Measurements from ENCODE around the gene AMER2.

AMER2 gene

DNA sequence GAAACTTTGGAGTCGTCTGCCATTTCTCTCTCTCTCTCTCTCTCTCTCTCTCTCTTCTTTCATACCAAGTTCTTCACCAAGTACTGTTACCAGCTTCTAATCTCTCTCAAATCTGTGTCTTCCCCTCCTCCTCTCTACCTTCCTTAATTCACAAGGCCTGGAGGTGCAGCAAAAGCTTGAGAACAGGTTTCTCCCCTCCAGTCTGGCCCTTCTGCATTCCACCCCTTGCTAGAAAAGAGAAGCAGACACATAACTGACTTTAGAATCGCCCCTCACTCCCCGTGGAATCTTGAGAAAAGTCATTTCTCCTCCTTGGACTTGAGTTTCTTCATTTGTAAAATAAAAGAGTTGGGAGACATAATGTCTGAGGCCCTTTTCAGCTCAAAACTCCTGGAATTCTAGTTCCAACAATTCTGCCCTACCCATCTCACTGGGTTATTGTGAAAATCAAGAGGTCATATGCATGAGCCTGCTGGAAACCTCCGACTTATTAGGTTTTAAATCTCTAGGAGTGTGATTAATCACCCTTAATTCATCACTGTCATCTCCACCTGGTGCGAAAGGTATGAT lies 20.4 kb downstream of the AMER2 start:
- Histone ChIP-seq H3F3A (ENCODE audit: control insufficient read depth, insufficient read depth) (no peaks in the 10 kb centered on the region), H3K36me3 (ENCODE audit: control insufficient read depth, low read length) (no peaks in the 10 kb centered on the region), H3K4me2 (ENCODE audit: low read length) (no peak overlapping the region), H3K27ac (ENCODE audit: low read depth, low read length) (no peak overlapping the region), H4K20me1 (ENCODE audit: control insufficient read depth, insufficient read depth, low read depth, low read length) (no peaks in the 10 kb centered on the region), H3K27me3 (ENCODE audit: control insufficient read depth, low read length) (peaks cover 14% of the 10 kb centered on the region), H3K9me3 (ENCODE audit: control insufficient read depth, insufficient read depth, low read length) (no peaks in the 10 kb centered on the region), H3K79me2 (ENCODE audit: control insufficient read depth, low read length) (no peaks in the 10 kb centered on the region), H3K4me1 (ENCODE audit: control insufficient read depth, low read length) (no peaks in the 10 kb centered on the region), H3K4me3 (ENCODE audit: low read length) (no peak overlapping the region), H3K9me2 (replicated peaks; ENCODE audit: control insufficient read depth, low read length) (no peaks in the 10 kb centered on the region)
- TF ChIP-seq CTCF (IDR thresholded peaks at IDR 0.05; ENCODE audit: low read depth, low read length, poor library complexity, severe bottlenecking), result no peak
- TF ChIP-seq EZH2phosphoT487 (IDR thresholded peaks at IDR 0.05; ENCODE audit: borderline replicate concordance, low read length), result no peak

DNA sequence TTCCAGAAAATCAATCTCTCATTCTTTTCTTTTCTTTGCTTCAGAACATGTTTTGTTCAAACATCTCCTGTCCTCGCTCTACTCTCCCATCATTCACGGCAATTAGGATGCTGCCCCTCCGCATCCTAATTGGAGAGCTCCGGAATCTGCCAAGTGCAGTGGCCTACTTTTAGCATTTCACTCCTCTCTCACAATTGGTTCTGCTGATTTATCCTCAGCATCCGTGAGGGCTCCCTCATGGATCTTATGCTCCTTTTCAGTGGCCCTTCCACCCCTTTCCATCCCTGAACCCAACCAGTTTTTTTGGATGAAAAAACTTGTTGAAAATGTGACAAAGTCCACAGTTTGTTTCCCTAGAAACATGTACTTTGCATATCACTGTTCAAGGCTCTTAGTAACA lies 22.4 kb downstream of the AMER2 start:
- H3K36me3 ChIP-seq (ENCODE audit: control insufficient read depth, low read length), result no peaks in the 10 kb centered on the region
- no peaks in the 10 kb centered on the region for H3K4me1 ChIP-seq (ENCODE audit: control insufficient read depth, low read length)
- no peaks in the 10 kb centered on the region for H3K79me2 ChIP-seq (ENCODE audit: control insufficient read depth, low read length)
- no peak overlapping the region for H3K27ac ChIP-seq (ENCODE audit: low read depth, low read length)
- no peak overlapping the region for H3K4me2 ChIP-seq (ENCODE audit: low read length)
- peaks cover 14% of the 10 kb centered on the region for H3K27me3 ChIP-seq (ENCODE audit: control insufficient read depth, low read length)
- no peak overlapping the region for H3K4me3 ChIP-seq (ENCODE audit: low read length)
- H3F3A ChIP-seq (ENCODE audit: control insufficient read depth, insufficient read depth), result no peaks in the 10 kb centered on the region
- no peaks in the 10 kb centered on the region for H3K9me2 ChIP-seq (replicated peaks; ENCODE audit: control insufficient read depth, low read length)
- no peaks in the 10 kb centered on the region for H3K9me3 ChIP-seq (ENCODE audit: control insufficient read depth, insufficient read depth, low read length)
- H4K20me1 ChIP-seq (ENCODE audit: control insufficient read depth, insufficient read depth, low read depth, low read length), result no peaks in the 10 kb centered on the region
- no peak for TF ChIP-seq CTCF (IDR thresholded peaks at IDR 0.05; ENCODE audit: low read depth, low read length, poor library complexity, severe bottlenecking)
- no peak for TF ChIP-seq EZH2phosphoT487 (IDR thresholded peaks at IDR 0.05; ENCODE audit: borderline replicate concordance, low read length)

DNA sequence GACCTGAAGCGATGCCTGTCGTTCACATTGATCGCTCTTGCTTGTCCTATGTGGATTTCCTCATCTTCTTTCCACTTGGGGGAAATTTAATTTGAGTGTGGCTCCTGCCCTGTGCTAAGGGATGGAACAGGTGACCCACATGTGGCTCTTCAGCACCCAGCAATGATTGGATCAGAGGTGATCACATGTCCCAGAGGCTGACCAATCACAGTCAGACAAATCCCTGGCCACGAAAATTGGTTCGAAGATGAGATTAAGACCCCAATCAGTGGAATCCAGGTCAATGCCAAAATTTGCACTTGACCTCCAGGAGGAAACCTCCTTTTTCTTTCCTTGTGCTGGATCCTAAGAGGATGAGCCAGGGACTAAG lies 23.7 kb downstream of the AMER2 start:
- Histone ChIP-seq H3K27me3 (ENCODE audit: control insufficient read depth, low read length) (peaks cover 7% of the 10 kb centered on the region; the same call in 1 of the 2 replicates), H3F3A (ENCODE audit: control insufficient read depth, insufficient read depth) (no peaks in the 10 kb centered on the region), H3K36me3 (ENCODE audit: control insufficient read depth, low read length) (no peaks in the 10 kb centered on the region), H3K27ac (ENCODE audit: low read depth, low read length) (no peak overlapping the region), H3K9me3 (ENCODE audit: control insufficient read depth, insufficient read depth, low read length) (no peaks in the 10 kb centered on the region), H3K4me3 (ENCODE audit: low read length) (no peak overlapping the region), H3K9me2 (replicated peaks; ENCODE audit: control insufficient read depth, low read length) (no peaks in the 10 kb centered on the region), H3K4me2 (ENCODE audit: low read length) (no peak overlapping the region), H4K20me1 (ENCODE audit: control insufficient read depth, insufficient read depth, low read depth, low read length) (no peaks in the 10 kb centered on the region), H3K4me1 (ENCODE audit: control insufficient read depth, low read length) (no peaks in the 10 kb centered on the region), H3K79me2 (ENCODE audit: control insufficient read depth, low read length) (no peaks in the 10 kb centered on the region)
- no peak for TF ChIP-seq EZH2phosphoT487 (IDR thresholded peaks at IDR 0.05; ENCODE audit: borderline replicate concordance, low read length)
- no peak for TF ChIP-seq CTCF (IDR thresholded peaks at IDR 0.05; ENCODE audit: low read depth, low read length, poor library complexity, severe bottlenecking)
